GM12891 (cell line): Measurements from ENCODE around the gene TGFB3.

Experiments
- PAX5 ChIP-seq: IDR thresholded peaks from 2 replicates; pipeline ENCODE4 v1.6.1; 2011; ENCODE audit warnings: low read length, moderate library complexity, mild to moderate bottlenecking; ENCODE audit not compliant: insufficient read depth, severe bottlenecking
- POLR2A ChIP-seq: IDR thresholded peaks from 2 replicates; pipeline ENCODE4 v1.6.1; 2011; ENCODE audit warnings: low read depth, low read length, control low read depth
- POLR2AphosphoS5 ChIP-seq: IDR thresholded peaks from 2 replicates; pipeline ENCODE4 v1.6.1; 2011; ENCODE audit warnings: low read depth, low read length, control low read depth
- POU2F2 ChIP-seq: IDR thresholded peaks from 2 replicates; pipeline ENCODE4 v1.6.1; 2011; ENCODE audit warnings: low read depth, mild to moderate bottlenecking, control low read depth, low read length, moderate library complexity
- SPI1 ChIP-seq: IDR thresholded peaks from 2 replicates; pipeline ENCODE4 v1.6.1; 2011; ENCODE audit warnings: low read depth, low read length, control low read depth
- TAF1 ChIP-seq: IDR thresholded peaks from 2 replicates; pipeline ENCODE4 v1.6.1; 2011; ENCODE audit warnings: low read depth, low read length, control low read depth

- TF ChIP-seq POLR2A (no peak), SPI1 (no peak), POU2F2 (no peak), POLR2AphosphoS5 (no peak), TAF1 (no peak), PAX5 (no peak)
Measured at GRCh38 chr14:75972801-75973421, 8.9 kb downstream of the TGFB3 start.
